ENCODE measurements around the gene PAX7. TPM values are rescaled to one million over a fixed set of nuclear protein-coding genes. Genes with fewer than 3 reads are reported as not detected.

The PAX7 gene
- total and polyA plus RNA-seq, 2 donors (not counting 1 experiment from before 2014, with no cell fraction given) = not detected

GRCh38 chr1:18786149-18786548 lies 155.5 kb downstream of the PAX7 start:
- H3K79me2 ChIP-seq (ENCODE audit: control insufficient read depth, insufficient read depth, low read length) = no peaks in the 10 kb centered on the region
- no peak overlapping the region for H3K4me2 ChIP-seq (replicated peaks; ENCODE audit: low read depth, low read length, poor library complexity, severe bottlenecking)
- WGBS (ENCODE audit: insufficient coverage) = 100% methylated on average over 1 of the region's 3 CpGs
- peaks cover 50% of the 10 kb centered on the region for H3K27me3 Mint-ChIP-seq
- ChIA-PET CTCF (no interaction called here), POLR2A (no interaction called here)
- ATAC-seq (ENCODE audit: low read depth) (no peak), DNase-seq (no peak)
- no peaks in the 10 kb centered on the region for H3K9me3 Mint-ChIP-seq (ENCODE audit: insufficient read depth)
- peaks cover 0 to 2% (median 0%) of the 10 kb centered on the region in 3 donors for H3K9me3 ChIP-seq (ENCODE audit: control extremely low read depth in 1 of 3, control insufficient read depth in 2 of 3, insufficient read depth in 1 of 3, low read length in 2 of 3)
- no peak overlapping the region for H3K27ac Mint-ChIP-seq
- H3K4me1 ChIP-seq (ENCODE audit: control insufficient read depth in 2 of 2, insufficient read depth in 2 of 2, low read length in 2 of 2) = no peaks in the 10 kb centered on the region
- no peak overlapping the region for H3K4me3 ChIP-seq (ENCODE audit: control extremely low read depth in 1 of 5, extremely low read depth in 1 of 5, insufficient read depth in 1 of 5, low read depth in 2 of 5, low read length in 4 of 5)
- no peak overlapping the region for H3K27ac ChIP-seq (ENCODE audit: low read length in 2 of 2)
- H3K36me3 ChIP-seq (replicated peaks in 1 of 2; ENCODE audit: control extremely low read depth in 1 of 2, control insufficient read depth in 1 of 2, extremely low read depth in 1 of 2, insufficient read depth in 2 of 2, low read length in 1 of 2) = no peaks in the 10 kb centered on the region
- no peaks in the 10 kb centered on the region for H3K27me3 ChIP-seq (replicated peaks in 1 of 4; ENCODE audit: control extremely low read depth in 1 of 4, control insufficient read depth in 3 of 4, insufficient read depth in 4 of 4, low read length in 3 of 4)
- H3K9ac ChIP-seq (ENCODE audit: low read length) = no peak overlapping the region
- H3K4me3 Mint-ChIP-seq = no peak overlapping the region
- TF ChIP-seq EZH2 (IDR thresholded peaks at IDR 0.05; ENCODE audit: borderline replicate concordance, insufficient read depth, low read depth, low read length, poor library complexity, severe bottlenecking) = no peak
- TF ChIP-seq, protein P1, sequence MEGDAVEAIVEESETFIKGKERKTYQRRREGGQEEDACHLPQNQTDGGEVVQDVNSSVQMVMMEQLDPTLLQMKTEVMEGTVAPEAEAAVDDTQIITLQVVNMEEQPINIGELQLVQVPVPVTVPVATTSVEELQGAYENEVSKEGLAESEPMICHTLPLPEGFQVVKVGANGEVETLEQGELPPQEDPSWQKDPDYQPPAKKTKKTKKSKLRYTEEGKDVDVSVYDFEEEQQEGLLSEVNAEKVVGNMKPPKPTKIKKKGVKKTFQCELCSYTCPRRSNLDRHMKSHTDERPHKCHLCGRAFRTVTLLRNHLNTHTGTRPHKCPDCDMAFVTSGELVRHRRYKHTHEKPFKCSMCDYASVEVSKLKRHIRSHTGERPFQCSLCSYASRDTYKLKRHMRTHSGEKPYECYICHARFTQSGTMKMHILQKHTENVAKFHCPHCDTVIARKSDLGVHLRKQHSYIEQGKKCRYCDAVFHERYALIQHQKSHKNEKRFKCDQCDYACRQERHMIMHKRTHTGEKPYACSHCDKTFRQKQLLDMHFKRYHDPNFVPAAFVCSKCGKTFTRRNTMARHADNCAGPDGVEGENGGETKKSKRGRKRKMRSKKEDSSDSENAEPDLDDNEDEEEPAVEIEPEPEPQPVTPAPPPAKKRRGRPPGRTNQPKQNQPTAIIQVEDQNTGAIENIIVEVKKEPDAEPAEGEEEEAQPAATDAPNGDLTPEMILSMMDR (IDR thresholded peaks at IDR 0.05) = no peak
- no peaks in the 10 kb centered on the region for H4K20me1 ChIP-seq (ENCODE audit: control insufficient read depth, insufficient read depth, low read length, poor library complexity, severe bottlenecking)
- no peak overlapping the region for H2AFZ ChIP-seq (ENCODE audit: insufficient read depth, low read depth, low read length, poor library complexity, severe bottlenecking)
- intact Hi-C loops (cut with micrococcal nuclease) = no loop called here
- no peaks in the 10 kb centered on the region for H3K4me1 Mint-ChIP-seq

GRCh38 chr1:18787825-18788385 lies 157.3 kb downstream of the PAX7 start:
- no peak overlapping the region for H3K27ac Mint-ChIP-seq
- POLR2A ChIA-PET = no interaction called here
- no peak for DNase-seq

More at GRCh38 chr1:18787825-18788385, 157.3 kb downstream of the PAX7 start:
- H3K4me1 ChIP-seq (ENCODE audit: control insufficient read depth in 2 of 2, insufficient read depth in 2 of 2, low read length in 2 of 2) = no peaks in the 10 kb centered on the region
- CTCF ChIA-PET = no interaction called here
- H3K4me3 ChIP-seq (ENCODE audit: control extremely low read depth in 1 of 5, extremely low read depth in 1 of 5, insufficient read depth in 1 of 5, low read depth in 2 of 5, low read length in 4 of 5) = no peak overlapping the region
- H3K27me3 ChIP-seq (replicated peaks in 1 of 4; ENCODE audit: control extremely low read depth in 1 of 4, control insufficient read depth in 3 of 4, insufficient read depth in 4 of 4, low read length in 3 of 4) = no peaks in the 10 kb centered on the region
- intact Hi-C loops (cut with micrococcal nuclease) = no loop called here
- peaks cover 0 to 11% (median 0%) of the 10 kb centered on the region in 3 donors for H3K9me3 ChIP-seq (ENCODE audit: control extremely low read depth in 1 of 3, control insufficient read depth in 2 of 3, insufficient read depth in 1 of 3, low read length in 2 of 3)
- Mint-ChIP-seq H3K4me3 (no peak overlapping the region), H3K4me1 (no peaks in the 10 kb centered on the region), H3K9me3 (ENCODE audit: insufficient read depth) (no peaks in the 10 kb centered on the region), H3K27me3 (peaks cover 48% of the 10 kb centered on the region)
- H3K36me3 ChIP-seq (replicated peaks in 1 of 2; ENCODE audit: control extremely low read depth in 1 of 2, control insufficient read depth in 1 of 2, extremely low read depth in 1 of 2, insufficient read depth in 2 of 2, low read length in 1 of 2) = no peaks in the 10 kb centered on the region
- no peak for ATAC-seq (ENCODE audit: low read depth)
- H4K20me1 ChIP-seq (ENCODE audit: control insufficient read depth, insufficient read depth, low read length, poor library complexity, severe bottlenecking) = no peaks in the 10 kb centered on the region
- no peak overlapping the region for H3K27ac ChIP-seq (ENCODE audit: low read length in 2 of 2)
- H3K4me2 ChIP-seq (replicated peaks; ENCODE audit: low read depth, low read length, poor library complexity, severe bottlenecking) = no peak overlapping the region
- 53% methylated on average over 3 of the region's 3 CpGs for WGBS (ENCODE audit: insufficient coverage)
- TF ChIP-seq, protein P1 (IDR thresholded peaks at IDR 0.05) = no peak
- no peak for TF ChIP-seq EZH2 (IDR thresholded peaks at IDR 0.05; ENCODE audit: borderline replicate concordance, insufficient read depth, low read depth, low read length, poor library complexity, severe bottlenecking)
- H3K79me2 ChIP-seq (ENCODE audit: control insufficient read depth, insufficient read depth, low read length) = no peaks in the 10 kb centered on the region
- H2AFZ ChIP-seq (ENCODE audit: insufficient read depth, low read depth, low read length, poor library complexity, severe bottlenecking) = no peak overlapping the region
- no peak overlapping the region for H3K9ac ChIP-seq (ENCODE audit: low read length)

Data from B cell (primary cell).